Spleen (tissue), 7 donors: ENCODE measurements around the gene VSNL1.

Source experiments
- CTCF ChIP-seq, 11 experiments: fragments of 200-600 bp in 7 of 11; fragments of 450-650 bp in 4 of 11; sonication (generic) in 4 of 11; IDR thresholded peaks in 8 of 11; conservative IDR thresholded peaks in 3 of 11; 1 replicate in 7 of 11; 2 replicates in 4 of 11; pipeline versions ENCODE4 v1.4.0 to v1.8.0; 2016 to 2021; ENCODE audit warnings: antibody characterized with exemption in 11 of 11, inconsistent platforms in 4 of 11, mild to moderate bottlenecking in 1 of 11
- POLR2A ChIP-seq, 3 donors: fragments of 450-650 bp; IDR thresholded peaks; one replicate each; pipeline ENCODE4 v1.5.1; 2017; ENCODE audit warnings: antibody characterized with exemption in 3 of 3, mild to moderate bottlenecking in 1 of 3
- donor health status: DM: no; HTN: no; CAD: no; lungs with moderate emphysema.
- donor health status: DM: no; HTN: no; CAD: no.
- donor health status: DM: no; HTN: no; CAD: no.

GRCh38 chr2:17637131-17637906, 96.8 kb downstream of the VSNL1 start:
- TF ChIP-seq CTCF (IDR thresholded peaks at IDR 0.05 in 8 of 11, conservative IDR thresholded peaks at IDR 0.05 in 3 of 11) = no peak
- no peak for TF ChIP-seq POLR2A (IDR thresholded peaks at IDR 0.05)
